H9 (cell line): ENCODE results near the gene SLC12A9. TPM values are rescaled to one million over a fixed set of nuclear protein-coding genes. Genes with fewer than 3 reads are reported as not detected.

Experiments used
- DNase-seq: peaks from one replicate; pipeline ENCODE4 v3.0.0-alpha.2; 2017
- H2AFZ ChIP-seq: one replicate; pipeline ENCODE4 v1.6.1; 2013; ENCODE audit warnings: mild to moderate bottlenecking, low read length, control low read depth, moderate library complexity
- H2AK5ac ChIP-seq: 2 replicates; pipeline ENCODE4 v1.6.1; 2013; ENCODE audit warnings: low read length, control low read depth, mixed read lengths; ENCODE audit not compliant: insufficient read length
- H2BK120ac ChIP-seq: one replicate; pipeline ENCODE4 v1.6.1; 2013; ENCODE audit warnings: low read depth, mild to moderate bottlenecking, low read length, control low read depth, inconsistent platforms; ENCODE audit not compliant: poor library complexity, severe bottlenecking
- H2BK12ac ChIP-seq: 2 replicates; pipeline ENCODE4 v1.6.1; 2013; ENCODE audit warnings: low read length, control low read depth, mixed read lengths, low read depth; ENCODE audit not compliant: insufficient read length
- H2BK15ac ChIP-seq: 2 replicates; pipeline ENCODE4 v1.6.1; 2013; ENCODE audit warnings: low read depth, low read length, control low read depth
- H2BK20ac ChIP-seq: one replicate; pipeline ENCODE4 v1.6.1; 2013; ENCODE audit warnings: low read depth, mild to moderate bottlenecking, low read length, control low read depth, inconsistent platforms; ENCODE audit not compliant: poor library complexity, severe bottlenecking
- H2BK5ac ChIP-seq: 2 replicates; pipeline ENCODE4 v1.6.1; 2013; ENCODE audit warnings: low read length, control low read depth, mixed read lengths; ENCODE audit not compliant: insufficient read length
- H3K14ac ChIP-seq: 2 replicates; pipeline ENCODE4 v1.6.1; 2013; ENCODE audit warnings: low read length, control low read depth; ENCODE audit not compliant: insufficient read depth
- H3K18ac ChIP-seq: 2 replicates; pipeline ENCODE4 v1.6.1; 2013; ENCODE audit warnings: low read depth, mild to moderate bottlenecking, mixed read lengths, low read length, control low read depth; ENCODE audit not compliant: insufficient read length
- H3K23ac ChIP-seq: 2 replicates; pipeline ENCODE4 v1.6.1; 2013; ENCODE audit warnings: low read length, control low read depth, mixed read lengths, low read depth; ENCODE audit not compliant: insufficient read length
- H3K23me2 ChIP-seq: 2 replicates; pipeline ENCODE4 v1.6.1; 2013; ENCODE audit warnings: low read depth, mild to moderate bottlenecking, mixed read lengths, low read length, control low read depth; ENCODE audit not compliant: insufficient read length, poor library complexity, severe bottlenecking
- H3K27ac ChIP-seq: 2 replicates; pipeline ENCODE4 v1.5.1; 2013; ENCODE audit warnings: low read length, control low read depth, mixed read lengths, low read depth; ENCODE audit not compliant: insufficient read length
- H3K27me3 ChIP-seq: 2 replicates; pipeline ENCODE4 v1.6.1; 2013; ENCODE audit warnings: low read length, control low read depth, inconsistent platforms; ENCODE audit not compliant: insufficient read depth
- H3K4ac ChIP-seq: 2 replicates; pipeline ENCODE4 v1.6.1; 2013; ENCODE audit warnings: low read depth, mild to moderate bottlenecking, control low read depth, inconsistent platforms, low read length, moderate library complexity
- H3K4me1 ChIP-seq: 2 replicates; pipeline ENCODE4 v1.6.1; 2013; ENCODE audit warnings: low read length, control low read depth, inconsistent platforms; ENCODE audit not compliant: insufficient read depth
- H3K4me2 ChIP-seq: 2 replicates; pipeline ENCODE4 v1.6.1; 2013; ENCODE audit warnings: low read length, control low read depth, mixed read lengths; ENCODE audit not compliant: insufficient read length, insufficient read depth
- H3K56ac ChIP-seq: 2 replicates; pipeline ENCODE4 v1.6.1; 2013; ENCODE audit warnings: low read depth, mild to moderate bottlenecking, mixed read lengths, low read length, control low read depth; ENCODE audit not compliant: insufficient read length
- H3K79me1 ChIP-seq: 2 replicates; pipeline ENCODE4 v1.6.1; 2013; ENCODE audit warnings: low read depth, mild to moderate bottlenecking, moderate library complexity, low read length, control low read depth, inconsistent platforms; ENCODE audit not compliant: insufficient read depth, poor library complexity, severe bottlenecking
- H3K79me2 ChIP-seq: 2 replicates; pipeline ENCODE4 v1.6.1; 2013; ENCODE audit warnings: low read length, control low read depth, inconsistent platforms; ENCODE audit not compliant: insufficient read depth
- H3K9ac ChIP-seq: 2 replicates; pipeline ENCODE4 v1.6.1; 2013; ENCODE audit warnings: low read length, control low read depth, mixed read lengths; ENCODE audit not compliant: insufficient read length; ENCODE audit errors: extremely low read depth
- H3K9me3 ChIP-seq: one replicate; pipeline ENCODE4 v1.6.1; 2013; ENCODE audit warnings: low read depth, low read length, inconsistent platforms; ENCODE audit not compliant: control insufficient read depth
- H3T11ph ChIP-seq: one replicate; pipeline ENCODE4 v1.6.1; 2013; ENCODE audit warnings: mild to moderate bottlenecking, low read length, control low read depth, inconsistent platforms
- H4K20me1 ChIP-seq: one replicate; pipeline ENCODE4 v1.6.1; 2013; ENCODE audit not compliant: control insufficient read depth, insufficient read length, insufficient read depth
- H4K5ac ChIP-seq: 2 replicates; pipeline ENCODE4 v1.6.1; 2013; ENCODE audit warnings: low read depth, mild to moderate bottlenecking, mixed read lengths, low read length, control low read depth; ENCODE audit not compliant: insufficient read length
- H4K8ac ChIP-seq: replicated peaks from 2 replicates; pipeline ENCODE4 v1.6.1; 2013; ENCODE audit warnings: low read length, control low read depth, mixed read lengths, low read depth; ENCODE audit not compliant: insufficient read length
- H4K91ac ChIP-seq: 2 replicates; pipeline ENCODE4 v1.6.1; 2013; ENCODE audit warnings: low read depth, mild to moderate bottlenecking, moderate library complexity, mixed read lengths, low read length, control low read depth; ENCODE audit not compliant: insufficient read length
- H3K27ac Mint-ChIP-seq, 3 experiments: 2 replicates in 2 of 3; 3 replicates in 1 of 3; pipeline ENCODE4 v1.8.0; 2020 to 2021; ENCODE audit warnings: mixed read lengths in 3 of 3, mild to moderate bottlenecking in 1 of 3, moderate library complexity in 1 of 3
- H3K27me3 Mint-ChIP-seq: 2 replicates; pipeline ENCODE4 v1.8.0; 2021; ENCODE audit warnings: low read depth, mild to moderate bottlenecking, moderate library complexity, mixed read lengths
- H3K36me3 Mint-ChIP-seq, 3 experiments: 2 replicates in 2 of 3; 3 replicates in 1 of 3; pipeline ENCODE4 v1.8.0; 2020 to 2021; ENCODE audit warnings: low read depth in 3 of 3, mixed read lengths in 3 of 3; ENCODE audit not compliant: insufficient read depth in 1 of 3
- H3K4me1 Mint-ChIP-seq, 2 experiments: 2 replicates each; pipeline ENCODE4 v1.8.0; 2020; ENCODE audit warnings: mixed read lengths in 2 of 2
- H3K4me3 Mint-ChIP-seq, 2 experiments: 2 replicates in 1 of 2; 3 replicates in 1 of 2; pipeline ENCODE4 v1.8.0; 2020 to 2021; ENCODE audit warnings: mild to moderate bottlenecking in 2 of 2, mixed read lengths in 2 of 2, moderate library complexity in 1 of 2
- H3K9me3 Mint-ChIP-seq, 2 experiments: 2 replicates in 1 of 2; 3 replicates in 1 of 2; pipeline ENCODE4 v1.8.0; 2020; ENCODE audit warnings: mild to moderate bottlenecking in 2 of 2, mixed read lengths in 2 of 2, moderate library complexity in 1 of 2
- CTCF ChIP-seq: fragments of 200-600 bp; sonication (generic); conservative IDR thresholded peaks from 3 replicates; pipeline ENCODE4 v1.8.0; 2021; ENCODE audit warnings: antibody characterized with exemption, mild to moderate bottlenecking
- WGBS: extraction: QIAGEN DNeasy Blood & Tissue Kit; methylation state at CpG from one replicate; pipeline ENCODE4 v1.1.7; 2013; ENCODE audit warnings: missing lambda C conversion rate, low lambda C conversion rate, mixed read lengths; ENCODE audit not compliant: insufficient read length; ENCODE audit errors: extremely low coverage; 5-methylcytosine and 5-hydroxymethylcytosine counted together
- total RNA-seq: library from RNA; stranded (reverse); gene quantifications from 2 replicates; pipeline ENCODE4 v1.2.1, GENCODE V29; 2021

SLC12A9 gene
- total RNA-seq, 1 experiment from 2014 or later = 43.0 TPM

GRCh38 chr7:100874577-100875355 is 22.3 kb downstream of the SLC12A9 start, which contains the start of gene SRRT:
TSS of gene SRRT (plus strand) at chr7:100875103. CDS start at chr7:100875591, 488 bp downstream.
- peaks cover 34% of the 10 kb centered on the region; the same call in 1 of the 2 replicates for H3K79me2 ChIP-seq
- H3K27me3 ChIP-seq = no peaks in the 10 kb centered on the region
- H3K9me3 ChIP-seq = no peaks in the 10 kb centered on the region
- no peak within 1 kb of the TSS for H3K23ac ChIP-seq
- peak within 1 kb of the TSS; percentile 89 for H3K14ac ChIP-seq
- no peak within 1 kb of the TSS for H2BK15ac ChIP-seq
- no peak within 1 kb of the TSS for H3T11ph ChIP-seq
- H4K20me1 ChIP-seq = no peaks in the 10 kb centered on the region
- peak; percentile 43; the same call in 2 of the 3 replicates for TF ChIP-seq CTCF
- Mint-ChIP-seq H3K4me1 (peaks cover 24% of the 10 kb centered on the region in 2 experiments), H3K27me3 (no peaks in the 10 kb centered on the region), H3K27ac (peak within 1 kb of the TSS; percentile 99 to 100 (median 99)), H3K4me3 (peak within 1 kb of the TSS; percentile 99), H3K36me3 (peaks cover 55 to 93% (median 89%) of the 10 kb centered on the region in 3 experiments), H3K9me3 (no peaks in the 10 kb centered on the region)
- no peak within 1 kb of the TSS for H2BK120ac ChIP-seq
- H2BK20ac ChIP-seq = no peak within 1 kb of the TSS
- peak within 1 kb of the TSS; percentile 73 for H3K27ac ChIP-seq
- no peak within 1 kb of the TSS for H2AK5ac ChIP-seq
- H3K56ac ChIP-seq = no peak within 1 kb of the TSS
- no peak within 1 kb of the TSS for H2BK12ac ChIP-seq
- H3K4me1 ChIP-seq = no peaks in the 10 kb centered on the region; the same call in 1 of the 2 replicates
- no peaks in the 10 kb centered on the region for H3K79me1 ChIP-seq
- H3K9ac ChIP-seq = peak within 1 kb of the TSS; percentile 90
- H4K8ac ChIP-seq = no peak within 1 kb of the TSS
- peak within 1 kb of the TSS; percentile 95 for H3K18ac ChIP-seq
- peak; percentile 97 for DNase-seq
- no peak within 1 kb of the TSS for H4K91ac ChIP-seq
- peak within 1 kb of the TSS; percentile 78 for H3K4me2 ChIP-seq
- peaks cover 5% of the 10 kb centered on the region for H3K23me2 ChIP-seq
- H2BK5ac ChIP-seq = no peak within 1 kb of the TSS
- peak within 1 kb of the TSS; percentile 15 for H4K5ac ChIP-seq
- WGBS = no CpG with 5 or more reads among the region's 79 CpGs
- no peak within 1 kb of the TSS for H2AFZ ChIP-seq
- H3K4ac ChIP-seq = no peak within 1 kb of the TSS; the same call in 1 of the 2 replicates
